ENCODE results near the gene TOLLIP. TPM values are rescaled to one million over a fixed set of nuclear protein-coding genes. Genes with fewer than 3 reads are reported as not detected.

Gene TOLLIP
- total RNA-seq, 1 experiment from 2014 or later: 32.3 TPM

GRCh38 chr11:1344056-1344635 is 34.7 kb upstream of the TOLLIP start:
- Histone ChIP-seq H3K14ac (ENCODE audit: insufficient read depth, low read length) (no peak overlapping the region), H4K5ac (ENCODE audit: insufficient read length, low read depth, low read length) (no peak overlapping the region), H3K27me3 (ENCODE audit: insufficient read depth, low read length) (no peaks in the 10 kb centered on the region), H4K8ac (replicated peaks; ENCODE audit: insufficient read length, low read depth, low read length) (no peak overlapping the region), H3K79me1 (ENCODE audit: insufficient read depth, low read depth, low read length, poor library complexity, severe bottlenecking) (no peaks in the 10 kb centered on the region), H2BK120ac (ENCODE audit: low read depth, low read length, poor library complexity, severe bottlenecking) (no peak overlapping the region), H2AK5ac (ENCODE audit: insufficient read length, low read length) (no peak overlapping the region), H3T11ph (ENCODE audit: low read length) (no peak overlapping the region), H2BK15ac (ENCODE audit: low read depth, low read length) (no peak overlapping the region), H3K27ac (ENCODE audit: insufficient read length, low read depth, low read length) (no peak overlapping the region), H3K9ac (ENCODE audit: extremely low read depth, insufficient read length, low read length) (no peak overlapping the region), H3K23me2 (ENCODE audit: insufficient read length, low read depth, low read length, poor library complexity, severe bottlenecking) (no peaks in the 10 kb centered on the region), H4K20me1 (ENCODE audit: control insufficient read depth, insufficient read depth, insufficient read length) (no peaks in the 10 kb centered on the region), H2BK5ac (ENCODE audit: insufficient read length, low read length) (no peak overlapping the region), H2AFZ (ENCODE audit: low read length) (no peak overlapping the region), H3K4me2 (ENCODE audit: insufficient read depth, insufficient read length, low read length) (no peak overlapping the region), H3K4ac (ENCODE audit: low read depth, low read length) (no peak overlapping the region), H3K4me1 (ENCODE audit: insufficient read depth, low read length) (no peaks in the 10 kb centered on the region), H4K91ac (ENCODE audit: insufficient read length, low read depth, low read length) (no peak overlapping the region), H2BK12ac (ENCODE audit: insufficient read length, low read depth, low read length) (no peak overlapping the region), H3K18ac (ENCODE audit: insufficient read length, low read depth, low read length) (no peak overlapping the region), H2BK20ac (ENCODE audit: low read depth, low read length, poor library complexity, severe bottlenecking) (no peak overlapping the region), H3K9me3 (ENCODE audit: control insufficient read depth, low read depth, low read length) (no peaks in the 10 kb centered on the region), H3K79me2 (ENCODE audit: insufficient read depth, low read length) (no peaks in the 10 kb centered on the region), H3K23ac (ENCODE audit: insufficient read length, low read depth, low read length) (no peak overlapping the region), H3K56ac (ENCODE audit: insufficient read length, low read depth, low read length) (no peak overlapping the region)
- no CpG with 5 or more reads among the region's 26 CpGs for WGBS (ENCODE audit: extremely low coverage, insufficient read length, low lambda C conversion rate)
- H3K27ac Mint-ChIP-seq: 0 out of 7 replicates have a peak overlapping the region, but pooled peaks of 1 of the 3 experiments have one; percentile 40
- peaks cover 14% of the 10 kb centered on the region for H3K27me3 Mint-ChIP-seq (ENCODE audit: low read depth)
- DNase-seq: no peak
- H3K4me1 Mint-ChIP-seq: peaks cover 1 to 7% of the 10 kb centered on the region in 2 experiments; a peak in 3 of 4 replicates
- H3K4me3 Mint-ChIP-seq: no peak overlapping the region
- no peaks in the 10 kb centered on the region for H3K9me3 Mint-ChIP-seq
- TF ChIP-seq CTCF (conservative IDR thresholded peaks at IDR 0.05): no peak
- H3K36me3 Mint-ChIP-seq (ENCODE audit: insufficient read depth in 1 of 3, low read depth in 3 of 3): no peaks in the 10 kb centered on the region

All from H9 (cell line).